ENCODE results near the gene CCDC18.
"Not testable (repeated sequence)": the region's sequence is repeated elsewhere in the genome, so short reads cannot be mapped to it uniquely, and the experiment has no call there.

Gene CCDC18

DNA sequence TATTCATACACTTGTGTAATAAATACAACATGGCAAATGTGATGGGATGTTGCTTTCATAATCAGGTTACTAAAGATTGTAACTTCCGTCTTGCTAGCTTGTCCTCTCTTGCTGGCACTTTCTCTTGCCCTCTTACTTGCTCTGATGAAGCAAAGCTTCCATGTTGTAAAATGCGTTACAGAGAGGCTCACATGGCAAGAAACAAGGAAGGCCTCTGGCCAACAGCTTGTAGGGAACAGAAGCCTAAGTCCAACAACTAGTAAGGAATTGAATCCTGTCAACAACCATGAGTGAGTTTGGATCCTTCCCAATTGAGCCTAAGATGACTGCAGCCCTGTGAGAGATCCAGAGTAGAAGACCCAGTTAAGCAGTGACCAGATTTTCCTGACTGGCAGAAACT lies 15.7 kb upstream of the CCDC18 start:
- Histone ChIP-seq H3K9me3 (replicated peaks in 1 of 11) (peaks cover 26 to 42% (median 38%) of the 10 kb centered on the region in 11 experiments; a peak in 20 of 22 replicates), H3K36me3 (peaks cover 23 to 92% (median 73%) of the 10 kb centered on the region in 11 experiments; a peak in 21 of 22 replicates), H3K27me3 (no peaks in the 10 kb centered on the region), H3K4me2 (no peak overlapping the region), H3K4me3 (no peak overlapping the region), H3K4me1 (0 out of 20 replicates have a peak, but pooled peaks cover 0 to 5% (median 0%) of the 10 kb centered on the region in 10 experiments), H3K9ac (no peak overlapping the region), H4K20me1 (peaks cover 25 to 99% (median 79%) of the 10 kb centered on the region in 11 experiments; a peak in 20 of 22 replicates), H3K27ac (no peak overlapping the region)
- no peak for TF ChIP-seq Cebpa-rat (IDR thresholded peaks at IDR 0.05)

- H3K9me3 ChIP-seq (replicated peaks in 1 of 11): peaks cover 37 to 52% (median 48%) of the 10 kb centered on the region in 11 experiments
- not testable (repeated sequence) for H3K4me3 ChIP-seq, H3K4me2 ChIP-seq, H3K27ac ChIP-seq, H3K4me1 ChIP-seq, H3K9ac ChIP-seq, H3K27me3 ChIP-seq
- peaks cover 36 to 100% (median 85%) of the 10 kb centered on the region in 11 experiments; a peak in 20 of 22 replicates for H4K20me1 ChIP-seq
- peaks cover 27 to 94% (median 75%) of the 10 kb centered on the region in 11 experiments for H3K36me3 ChIP-seq
Measured at GRCh38 chr1:93165895-93166294, 14.6 kb upstream of the CCDC18 start.

DNA sequence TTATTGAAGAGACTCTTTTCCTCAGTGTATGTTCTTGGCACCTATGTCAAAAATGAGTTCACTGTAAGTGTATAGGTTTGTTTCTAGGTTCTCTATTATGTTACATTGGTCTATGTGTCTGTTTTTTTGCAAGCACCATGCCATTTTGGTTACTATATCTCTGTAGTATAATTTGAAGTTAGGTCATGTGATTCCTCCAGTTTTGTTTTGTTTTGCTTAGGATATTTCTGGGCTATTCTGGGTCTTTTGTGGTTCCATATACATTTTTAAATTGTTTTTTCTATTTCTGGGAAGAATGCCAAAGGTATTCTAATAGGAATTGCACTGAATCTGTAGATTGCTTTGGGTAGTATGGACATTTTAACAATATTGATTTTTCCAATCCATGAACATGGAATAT lies 13.5 kb upstream of the CCDC18 start:
- H3K36me3 ChIP-seq: peaks cover 27 to 84% (median 69%) of the 10 kb centered on the region in 11 experiments
- TF ChIP-seq Cebpa-rat (IDR thresholded peaks at IDR 0.05): no peak
- peaks cover 44 to 100% (median 84%) of the 10 kb centered on the region in 11 experiments; a peak in 20 of 22 replicates for H4K20me1 ChIP-seq
- H3K9me3 ChIP-seq (replicated peaks in 1 of 11): peaks cover 38 to 52% (median 49%) of the 10 kb centered on the region in 11 experiments
- H3K4me1 ChIP-seq: peaks cover 6 to 15% (median 11%) of the 10 kb centered on the region in 10 experiments; a peak in 19 of 20 replicates
- H3K27me3 ChIP-seq: no peaks in the 10 kb centered on the region
- no peak overlapping the region for H3K4me3 ChIP-seq
- no peak overlapping the region for H3K9ac ChIP-seq
- no peak overlapping the region for H3K27ac ChIP-seq
- no peak overlapping the region for H3K4me2 ChIP-seq

GRCh38 chr1:93170141-93170678 lies 10.3 kb upstream of the CCDC18 start:
- H3K9ac ChIP-seq, H3K27ac ChIP-seq, H3K27me3 ChIP-seq: not testable (repeated sequence)
- Histone ChIP-seq H3K4me2 (peak overlapping the region in 1 of 11 experiments; percentile 74; a peak in 6 of 22 replicates), H3K4me1 (peaks cover 9 to 33% (median 23%) of the 10 kb centered on the region in 10 experiments; a peak in 19 of 20 replicates), H3K9me3 (replicated peaks in 1 of 11) (peaks cover 38 to 55% (median 52%) of the 10 kb centered on the region in 11 experiments), H3K36me3 (peaks cover 27 to 80% (median 68%) of the 10 kb centered on the region in 11 experiments), H3K4me3 (peak overlapping the region in 2 of 10 experiments; percentile 7 to 23; a peak in 1 of 20 replicates), H4K20me1 (peaks cover 40 to 99% (median 79%) of the 10 kb centered on the region in 11 experiments; a peak in 20 of 22 replicates)

- H3K4me2 ChIP-seq: peak overlapping the region; percentile 57 to 82 (median 73)
Measured at GRCh38 chr1:93171549-93172034, 8.9 kb upstream of the CCDC18 start.

GRCh38 chr1:93172778-93173177 lies 7.7 kb upstream of the CCDC18 start:
- peaks cover 24 to 36% (median 31%) of the 10 kb centered on the region in 11 experiments for H3K9me3 ChIP-seq (replicated peaks in 1 of 11)
- peak overlapping the region in 10 of 11 experiments; percentile 57 to 82 (median 74); a peak in 14 of 22 replicates for H3K4me2 ChIP-seq
- H3K9ac ChIP-seq: no peak overlapping the region
- no peak overlapping the region for H3K27ac ChIP-seq
- TF ChIP-seq Cebpa-rat (IDR thresholded peaks at IDR 0.05): no peak
- no peak overlapping the region for H3K4me3 ChIP-seq
- peaks cover 14 to 56% (median 30%) of the 10 kb centered on the region in 10 experiments for H3K4me1 ChIP-seq
- no peaks in the 10 kb centered on the region for H3K27me3 ChIP-seq
- peaks cover 62 to 96% (median 91%) of the 10 kb centered on the region in 11 experiments; a peak in 21 of 22 replicates for H4K20me1 ChIP-seq
- peaks cover 25 to 82% (median 62%) of the 10 kb centered on the region in 11 experiments for H3K36me3 ChIP-seq

More at GRCh38 chr1:93171549-93172034, 8.9 kb upstream of the CCDC18 start:
- Histone ChIP-seq H3K27ac (peak overlapping the region in 5 of 11 experiments; percentile 9 to 26 (median 16); a peak in 2 of 22 replicates), H4K20me1 (peaks cover 51 to 96% (median 80%) of the 10 kb centered on the region in 11 experiments; a peak in 20 of 22 replicates), H3K9me3 (replicated peaks in 1 of 11) (peaks cover 35 to 48% (median 43%) of the 10 kb centered on the region in 11 experiments), H3K4me1 (peaks cover 11 to 44% (median 23%) of the 10 kb centered on the region in 10 experiments), H3K27me3 (no peaks in the 10 kb centered on the region), H3K9ac (peak overlapping the region in 8 of 11 experiments; percentile 6 to 62 (median 47); a peak in 10 of 22 replicates), H3K36me3 (peaks cover 31 to 82% (median 66%) of the 10 kb centered on the region in 11 experiments), H3K4me3 (peak overlapping the region in 9 of 10 experiments; percentile 3 to 42 (median 25); a peak in 12 of 20 replicates)
- TF ChIP-seq Cebpa-rat (IDR thresholded peaks at IDR 0.05): no peak

GRCh38 chr1:93174638-93175037 lies 5.9 kb upstream of the CCDC18 start:
- Histone ChIP-seq H3K36me3 (peaks cover 23 to 67% (median 44%) of the 10 kb centered on the region in 11 experiments), H4K20me1 (peaks cover 77 to 95% (median 92%) of the 10 kb centered on the region in 11 experiments), H3K9me3 (replicated peaks in 1 of 11) (peaks cover 12 to 21% (median 16%) of the 10 kb centered on the region in 11 experiments), H3K4me1 (peaks cover 22 to 66% (median 39%) of the 10 kb centered on the region in 10 experiments)
- not testable (repeated sequence) for H3K27me3 ChIP-seq, H3K4me3 ChIP-seq, H3K4me2 ChIP-seq, H3K9ac ChIP-seq, H3K27ac ChIP-seq

- no peaks in the 10 kb centered on the region for H3K27me3 ChIP-seq
- peak overlapping the region in 9 of 11 experiments; percentile 3 to 99 (median 98); a peak in 10 of 22 replicates for H3K27ac ChIP-seq
- H3K4me2 ChIP-seq: peak overlapping the region; percentile 78 to 100 (median 91)
- H3K4me1 ChIP-seq: peaks cover 21 to 65% (median 37%) of the 10 kb centered on the region in 10 experiments
- H3K4me3 ChIP-seq: peak overlapping the region; percentile 72 to 92 (median 86)
- H3K36me3 ChIP-seq: peaks cover 12 to 47% (median 29%) of the 10 kb centered on the region in 11 experiments
- no peak for TF ChIP-seq Cebpa-rat (IDR thresholded peaks at IDR 0.05)
- peaks cover 0 to 8% (median 3%) of the 10 kb centered on the region in 11 experiments; a peak in 4 of 22 replicates for H3K9me3 ChIP-seq (replicated peaks in 1 of 11)
- peaks cover 47 to 65% (median 58%) of the 10 kb centered on the region in 11 experiments for H4K20me1 ChIP-seq
- H3K9ac ChIP-seq: peak overlapping the region; percentile 88 to 99 (median 97)
Measured at GRCh38 chr1:93177991-93178390, 2.5 kb upstream of the CCDC18 start.

- H3K9ac ChIP-seq: peak overlapping the region; percentile 88 to 99 (median 97)
- peak overlapping the region; percentile 93 to 99 (median 98); a peak in 20 of 22 replicates for H3K27ac ChIP-seq
- H3K4me1 ChIP-seq: peaks cover 21 to 65% (median 39%) of the 10 kb centered on the region in 10 experiments
Measured at GRCh38 chr1:93178418-93178817, 2.1 kb upstream of the CCDC18 start.

More at GRCh38 chr1:93178418-93178817, 2.1 kb upstream of the CCDC18 start:
- H3K36me3 ChIP-seq: peaks cover 12 to 43% (median 29%) of the 10 kb centered on the region in 11 experiments
- no peaks in the 10 kb centered on the region for H3K27me3 ChIP-seq
- peak overlapping the region; percentile 78 to 100 (median 91) for H3K4me2 ChIP-seq
- peak overlapping the region; percentile 72 to 92 (median 86) for H3K4me3 ChIP-seq
- peaks cover 0 to 8% (median 3%) of the 10 kb centered on the region in 11 experiments; a peak in 4 of 22 replicates for H3K9me3 ChIP-seq (replicated peaks in 1 of 11)
- H4K20me1 ChIP-seq: peaks cover 47 to 61% (median 54%) of the 10 kb centered on the region in 11 experiments
- TF ChIP-seq Cebpa-rat (IDR thresholded peaks at IDR 0.05): no peak
